OCI-LY3 (cell line): ENCODE results near the gene FGD5.

Experiments
- H2AFZ ChIP-seq: fragments of 200-600, 300-600 bp; shearing (Covaris generic); 2 replicates; pipeline ENCODE4 v1.6.0; 2014; ENCODE audit warnings: antibody characterized with exemption, low read depth, low read length
- H3K27ac ChIP-seq: fragments of 200-600, 300-600 bp; sonication (generic); 2 replicates; pipeline ENCODE4 v1.5.1; 2014; ENCODE audit warnings: mild to moderate bottlenecking, low read length, moderate library complexity, mixed read lengths
- H3K27me3 ChIP-seq: fragments of 200-600, 300-600 bp; sonication (generic); 2 replicates; pipeline ENCODE4 v1.6.1; 2014; ENCODE audit warnings: low read depth, low read length, mixed read lengths
- H3K36me3 ChIP-seq: fragments of 200-600, 300-600 bp; sonication (generic); replicated peaks from 2 replicates; pipeline ENCODE3; 2014; ENCODE audit warnings: low read depth, low read length, mixed read lengths
- H3K4me1 ChIP-seq: fragments of 300-600, 200-600 bp; sonication (generic); 2 replicates; pipeline ENCODE4 v1.6.1; 2014; ENCODE audit warnings: low read length, mixed read lengths
- H3K4me2 ChIP-seq: fragments of 200-600, 300-600 bp; sonication (generic); 2 replicates; pipeline ENCODE4 v1.6.1; 2014; ENCODE audit warnings: low read length, mixed read lengths
- H3K4me3 ChIP-seq: fragments of 300-600, 200-600 bp; sonication (generic); 2 replicates; pipeline ENCODE4 v1.5.1; 2014; ENCODE audit warnings: antibody characterized with exemption, mild to moderate bottlenecking, low read length, moderate library complexity
- H3K79me2 ChIP-seq: fragments of 300-600, 200-600 bp; shearing (Covaris generic); 2 replicates; pipeline ENCODE4 v1.6.1; 2014; ENCODE audit warnings: mild to moderate bottlenecking, low read length, mixed read lengths
- H3K9ac ChIP-seq: fragments of 300-600, 200-600 bp; shearing (Covaris generic); 2 replicates; pipeline ENCODE4 v1.6.0; 2014; ENCODE audit warnings: mild to moderate bottlenecking, low read length, moderate library complexity
- H3K9me3 ChIP-seq: fragments of 200-600, 300-600 bp; shearing (Covaris generic); 2 replicates; pipeline ENCODE4 v1.6.1; 2014; ENCODE audit warnings: low read length, mixed read lengths; ENCODE audit not compliant: insufficient read depth
- H4K20me1 ChIP-seq: fragments of 200-600, 300-600 bp; sonication (generic); 2 replicates; pipeline ENCODE4 v1.6.1; 2016; ENCODE audit warnings: low read length, mixed read lengths; ENCODE audit not compliant: insufficient read depth
- EZH2phosphoT487 ChIP-seq: fragments of 200-600 bp; shearing (Covaris generic); IDR thresholded peaks from 2 replicates; pipeline ENCODE4 v1.6.1; 2018; ENCODE audit warnings: antibody characterized with exemption, mixed run types, low read depth
- TF ChIP-seq, protein P1 (sequence below): fragments of 200-600, 300-600 bp; sonication (generic); IDR thresholded peaks from 2 replicates; pipeline ENCODE4 v1.5.1; 2014; ENCODE audit warnings: antibody characterized with exemption, low read length, low read depth

The FGD5 gene

DNA sequence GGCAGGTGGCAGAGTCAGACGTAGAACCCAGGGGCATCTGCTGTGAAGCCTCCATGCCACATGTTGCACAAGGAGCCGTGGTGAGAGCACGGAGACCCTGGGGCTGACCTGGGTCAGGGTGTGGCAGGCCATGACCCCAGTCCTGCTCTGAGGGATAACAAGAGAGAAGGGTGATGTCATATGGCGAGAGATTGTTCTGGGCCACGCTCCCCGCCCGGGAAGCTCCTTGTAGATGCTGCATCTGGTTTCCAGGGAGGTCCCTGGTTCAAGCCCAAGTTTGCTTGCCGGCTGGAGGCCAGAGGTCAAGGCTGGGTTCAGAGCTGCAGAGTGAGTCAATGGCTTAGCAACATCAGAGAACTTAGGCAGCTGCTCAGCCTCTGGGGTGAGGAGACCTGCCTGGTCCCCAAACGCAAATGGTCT lies 17.3 kb downstream of the FGD5 start:
- Histone ChIP-seq H3K36me3 (no peaks in the 10 kb centered on the region), H3K4me2 (no peak overlapping the region)

DNA sequence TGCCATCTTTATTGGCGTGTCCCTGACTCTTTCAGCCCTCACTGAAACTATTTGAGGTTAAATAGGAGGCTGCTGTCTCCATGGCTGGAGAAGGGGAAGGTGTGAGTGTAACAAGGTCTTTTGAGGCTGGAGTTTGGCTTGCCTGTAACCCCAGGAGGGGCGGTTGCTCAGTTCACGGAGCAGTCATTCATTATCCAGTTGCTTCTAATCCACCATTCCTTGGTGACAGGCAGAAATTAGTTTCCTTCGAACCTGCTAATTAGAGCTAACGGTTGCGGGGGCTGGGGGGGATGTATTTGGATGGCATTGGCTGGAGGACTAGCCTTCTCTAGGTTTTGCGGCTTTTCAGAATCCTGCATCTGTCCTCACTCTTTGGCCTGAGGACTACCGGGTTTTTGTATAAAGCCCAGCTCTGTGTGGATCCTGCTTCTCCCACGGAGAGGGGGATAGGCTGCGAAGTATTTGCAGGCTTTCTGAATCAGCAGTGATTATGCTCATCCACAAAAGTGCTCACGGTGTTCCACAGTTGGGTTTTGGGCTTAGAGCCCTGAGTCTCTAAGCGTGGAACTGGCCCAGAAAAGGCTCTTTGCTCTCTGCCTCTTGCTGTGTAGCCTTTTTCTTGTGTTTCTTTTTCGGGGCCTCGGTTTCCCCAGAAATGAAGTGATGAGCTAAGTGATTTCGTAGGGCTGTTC lies 18.6 kb downstream of the FGD5 start:
- Histone ChIP-seq H3K4me1 (peaks cover 8% of the 10 kb centered on the region), H2AFZ (no peak overlapping the region), H3K79me2 (no peaks in the 10 kb centered on the region), H4K20me1 (no peaks in the 10 kb centered on the region), H3K9ac (no peak overlapping the region), H3K9me3 (no peaks in the 10 kb centered on the region), H3K4me2 (no peak overlapping the region), H3K27ac (no peak overlapping the region), H3K27me3 (peaks cover 80% of the 10 kb centered on the region), H3K36me3 (no peaks in the 10 kb centered on the region), H3K4me3 (no peak overlapping the region)
- TF ChIP-seq EZH2phosphoT487: no peak
- TF ChIP-seq, protein P1, sequence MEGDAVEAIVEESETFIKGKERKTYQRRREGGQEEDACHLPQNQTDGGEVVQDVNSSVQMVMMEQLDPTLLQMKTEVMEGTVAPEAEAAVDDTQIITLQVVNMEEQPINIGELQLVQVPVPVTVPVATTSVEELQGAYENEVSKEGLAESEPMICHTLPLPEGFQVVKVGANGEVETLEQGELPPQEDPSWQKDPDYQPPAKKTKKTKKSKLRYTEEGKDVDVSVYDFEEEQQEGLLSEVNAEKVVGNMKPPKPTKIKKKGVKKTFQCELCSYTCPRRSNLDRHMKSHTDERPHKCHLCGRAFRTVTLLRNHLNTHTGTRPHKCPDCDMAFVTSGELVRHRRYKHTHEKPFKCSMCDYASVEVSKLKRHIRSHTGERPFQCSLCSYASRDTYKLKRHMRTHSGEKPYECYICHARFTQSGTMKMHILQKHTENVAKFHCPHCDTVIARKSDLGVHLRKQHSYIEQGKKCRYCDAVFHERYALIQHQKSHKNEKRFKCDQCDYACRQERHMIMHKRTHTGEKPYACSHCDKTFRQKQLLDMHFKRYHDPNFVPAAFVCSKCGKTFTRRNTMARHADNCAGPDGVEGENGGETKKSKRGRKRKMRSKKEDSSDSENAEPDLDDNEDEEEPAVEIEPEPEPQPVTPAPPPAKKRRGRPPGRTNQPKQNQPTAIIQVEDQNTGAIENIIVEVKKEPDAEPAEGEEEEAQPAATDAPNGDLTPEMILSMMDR: no peak

More for the DNA sequence above, 17.3 kb downstream of the FGD5 start:
- Histone ChIP-seq H3K4me1 (peaks cover 8% of the 10 kb centered on the region), H3K27me3 (peaks cover 80% of the 10 kb centered on the region), H2AFZ (no peak overlapping the region), H3K9me3 (no peaks in the 10 kb centered on the region), H3K4me3 (no peak overlapping the region), H4K20me1 (no peaks in the 10 kb centered on the region), H3K79me2 (no peaks in the 10 kb centered on the region), H3K27ac (no peak overlapping the region), H3K9ac (no peak overlapping the region)
- TF ChIP-seq, protein P1: no peak
- no peak for TF ChIP-seq EZH2phosphoT487

DNA sequence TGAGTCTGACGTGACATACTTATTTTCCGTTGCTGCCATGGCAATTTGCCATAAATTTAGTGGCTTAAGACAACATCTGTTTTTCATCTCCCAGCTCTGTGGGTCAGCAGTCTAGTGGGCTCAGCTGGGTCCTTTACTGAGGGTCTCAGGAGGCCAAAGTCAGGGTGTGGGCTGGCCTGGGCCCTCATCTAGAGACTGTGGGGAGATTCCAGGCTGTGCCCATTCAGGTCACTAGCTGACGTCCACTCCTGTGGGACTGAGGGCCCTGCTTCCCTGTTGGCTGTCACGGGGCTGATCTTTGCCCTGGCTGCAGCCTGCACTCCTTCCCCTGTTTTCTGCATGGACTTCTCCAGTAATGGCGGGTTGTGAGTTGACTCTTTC lies 19.1 kb downstream of the FGD5 start:
- Histone ChIP-seq H3K9ac (no peak overlapping the region), H3K36me3 (no peaks in the 10 kb centered on the region), H3K4me2 (no peak overlapping the region), H3K4me1 (peaks cover 8% of the 10 kb centered on the region), H3K4me3 (no peak overlapping the region), H3K79me2 (no peaks in the 10 kb centered on the region), H4K20me1 (no peaks in the 10 kb centered on the region), H3K27me3 (peaks cover 80% of the 10 kb centered on the region), H3K27ac (no peak overlapping the region), H3K9me3 (no peaks in the 10 kb centered on the region), H2AFZ (no peak overlapping the region)
- TF ChIP-seq, protein P1: no peak
- no peak for TF ChIP-seq EZH2phosphoT487

DNA sequence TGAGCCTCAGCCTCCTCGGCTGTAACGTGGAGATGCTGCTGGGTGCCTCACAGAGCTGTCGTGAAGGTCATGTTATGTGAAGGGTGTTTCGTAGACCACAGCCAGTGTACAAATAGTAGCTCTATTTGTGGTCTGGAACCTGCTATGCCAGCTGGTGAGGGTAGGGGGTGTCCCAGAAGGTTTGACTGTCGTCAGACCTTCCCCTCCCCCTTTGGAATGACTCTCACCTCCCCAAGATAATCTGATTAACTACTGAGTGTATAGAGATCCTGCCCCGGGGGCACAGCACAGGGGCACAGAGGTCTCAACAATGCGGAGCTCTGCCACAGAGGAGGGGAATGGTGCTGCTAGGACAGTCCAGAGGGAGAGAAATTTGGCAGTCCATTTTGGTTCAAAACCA lies 20.5 kb downstream of the FGD5 start:
- Histone ChIP-seq H3K27ac (no peak overlapping the region), H3K4me3 (no peak overlapping the region), H4K20me1 (no peaks in the 10 kb centered on the region), H2AFZ (no peak overlapping the region), H3K4me1 (peaks cover 8% of the 10 kb centered on the region), H3K36me3 (no peaks in the 10 kb centered on the region), H3K27me3 (peaks cover 77% of the 10 kb centered on the region), H3K9ac (no peak overlapping the region), H3K9me3 (no peaks in the 10 kb centered on the region), H3K4me2 (peak overlapping the region; percentile 29), H3K79me2 (no peaks in the 10 kb centered on the region)
- TF ChIP-seq, protein P1: no peak
